CD14-positive monocyte (primary cell): Measurements from ENCODE around the gene MFNG. TPM values are rescaled to one million over a fixed set of nuclear protein-coding genes. Genes with fewer than 3 reads are reported as not detected.

Experiments used
- DNase-seq, 3 donors: peaks; one replicate each; pipeline ENCODE4 v3.0.0-alpha.2; 2011 to 2022
- H2AFZ ChIP-seq: 2 replicates; pipeline ENCODE4 v1.6.0; 2012; ENCODE audit warnings: mild to moderate bottlenecking, low read depth, low read length, inconsistent platforms; ENCODE audit not compliant: insufficient read depth, poor library complexity, severe bottlenecking
- H3K27ac ChIP-seq, 2 donors: 1 replicate in 1 of 2; 2 replicates in 1 of 2; pipeline ENCODE4 v1.5.1; 2012 to 2013; ENCODE audit warnings: low read length in 2 of 2, control low read depth in 1 of 2, inconsistent platforms in 1 of 2, low read depth in 1 of 2, mild to moderate bottlenecking in 1 of 2
- H3K27me3 ChIP-seq, 2 donors: one replicate each; pipeline versions ENCODE4 v1.6.0 to v1.6.1; 2011 to 2013; ENCODE audit warnings: low read length in 2 of 2; ENCODE audit not compliant: control insufficient read depth in 2 of 2, insufficient read depth in 2 of 2
- H3K36me3 ChIP-seq, 2 donors: replicated peaks in 1 of 2; 1 replicate in 1 of 2; 2 replicates in 1 of 2; pipeline versions ENCODE4 v1.5.1 to v1.6.1; 2012 to 2013; ENCODE audit warnings: low read length in 2 of 2, control low read depth in 1 of 2, inconsistent platforms in 1 of 2, mild to moderate bottlenecking in 1 of 2; ENCODE audit not compliant: insufficient read depth in 2 of 2, control insufficient read depth in 1 of 2
- H3K4me1 ChIP-seq, 2 donors: 1 replicate in 1 of 2; 2 replicates in 1 of 2; pipeline versions ENCODE4 v1.5.1 to v1.6.1; 2012 to 2013; ENCODE audit warnings: low read length in 2 of 2, control low read depth in 1 of 2, inconsistent platforms in 1 of 2, mild to moderate bottlenecking in 1 of 2, moderate library complexity in 1 of 2; ENCODE audit not compliant: insufficient read depth in 2 of 2, control insufficient read depth in 1 of 2
- H3K4me2 ChIP-seq: replicated peaks from 2 replicates; pipeline ENCODE3; 2012; ENCODE audit warnings: low read length, moderate library complexity, mild to moderate bottlenecking; ENCODE audit not compliant: poor library complexity, severe bottlenecking; ENCODE audit errors: extremely low read depth
- H3K4me3 ChIP-seq, 3 experiments: fragments of 200-600 bp in 1 of 3; sonication (generic) in 1 of 3; replicated peaks in 1 of 3; 1 replicate in 2 of 3; 2 replicates in 1 of 3; pipeline ENCODE4 v1.5.1; 2011 to 2013; ENCODE audit warnings: low read length in 3 of 3, mild to moderate bottlenecking in 3 of 3, control low read depth in 2 of 3, low read depth in 2 of 3, inconsistent platforms in 1 of 3, moderate library complexity in 1 of 3
- H3K79me2 ChIP-seq: 2 replicates; pipeline ENCODE4 v1.6.0; 2012; ENCODE audit warnings: mild to moderate bottlenecking, control low read depth, inconsistent platforms, low read length, moderate library complexity; ENCODE audit not compliant: insufficient read depth
- H3K9ac ChIP-seq: 2 replicates; pipeline ENCODE4 v1.6.0; 2017; ENCODE audit warnings: low read length, mild to moderate bottlenecking; ENCODE audit not compliant: insufficient read depth, poor library complexity, severe bottlenecking
- H3K9me3 ChIP-seq, 2 donors: replicated peaks in 1 of 2; 1 replicate in 1 of 2; 2 replicates in 1 of 2; pipeline versions ENCODE4 v1.5.1 to v1.6.1; 2012 to 2013; ENCODE audit warnings: low read length in 2 of 2, control low read depth in 1 of 2; ENCODE audit not compliant: control insufficient read depth in 1 of 2, insufficient read depth in 1 of 2
- H4K20me1 ChIP-seq: 2 replicates; pipeline ENCODE4 v1.6.0; 2012; ENCODE audit warnings: mild to moderate bottlenecking, low read length, control low read depth, moderate library complexity; ENCODE audit not compliant: insufficient read depth
- H3K27ac Mint-ChIP-seq, 7 donors: one replicate each; pipeline ENCODE4 v1.8.0; 2020; ENCODE audit warnings: mild to moderate bottlenecking in 7 of 7, mixed read lengths in 7 of 7, moderate library complexity in 6 of 7, inconsistent platforms in 2 of 7
- H3K27me3 Mint-ChIP-seq, 3 donors: one replicate each; pipeline ENCODE4 v1.8.0; 2021 to 2022; ENCODE audit warnings: low read depth in 3 of 3, mild to moderate bottlenecking in 3 of 3, mixed read lengths in 3 of 3, moderate library complexity in 3 of 3, inconsistent platforms in 1 of 3
- H3K36me3 Mint-ChIP-seq, 2 donors: one replicate each; pipeline ENCODE4 v1.8.0; 2020; ENCODE audit warnings: mixed read lengths in 2 of 2, inconsistent platforms in 1 of 2, mild to moderate bottlenecking in 1 of 2
- H3K4me1 Mint-ChIP-seq: one replicate; pipeline ENCODE4 v1.8.0; 2020; ENCODE audit warnings: mild to moderate bottlenecking, mixed read lengths
- H3K4me3 Mint-ChIP-seq, 2 donors: one replicate each; pipeline ENCODE4 v1.8.0; 2020; ENCODE audit warnings: mild to moderate bottlenecking in 2 of 2, mixed read lengths in 2 of 2, moderate library complexity in 1 of 2
- H3K9me3 Mint-ChIP-seq, 7 donors: one replicate each; pipeline ENCODE4 v1.8.0; 2020 to 2022; ENCODE audit warnings: mixed read lengths in 7 of 7, mild to moderate bottlenecking in 6 of 7, moderate library complexity in 6 of 7, inconsistent platforms in 2 of 7
- CTCF ChIP-seq: fragments of 200-600 bp; IDR thresholded peaks from one replicate; pipeline ENCODE4 v1.8.0; 2022; ENCODE audit warnings: antibody characterized with exemption, mild to moderate bottlenecking
- WGBS: methylation state at CpG from one replicate; pipeline ENCODE4 v1.1.5; 2013; ENCODE audit warnings: missing lambda C conversion rate; ENCODE audit not compliant: insufficient coverage; 5-methylcytosine and 5-hydroxymethylcytosine counted together
- intact Hi-C, 2 donors: fragments of 100-400 bp; cut with micrococcal nuclease; formaldehyde crosslinking; loops; one replicate each; pipeline versions ENCODE4 v1.15.0 to v1.15.1; 2023
- polyA plus RNA-seq, 3 donors: library from polyadenylated mRNA; depleted of rRNA in 1 of 3; unstranded in 2 of 3; stranded (reverse) in 1 of 3; fragments of 300-500 nt in 2 of 3; fragments of >200 nt in 1 of 3; fragmentation: Illumina TruSeq in 2 of 3; gene quantifications; 1 replicate in 2 of 3; 2 replicates in 1 of 3; pipeline ENCODE4 v1.2.3, GENCODE V29; 2012 to 2021

MFNG gene
- polyA plus RNA-seq, 3 donors = 84.1 to 196 (median 181) TPM

- intact Hi-C loops = no loop called here
- Mint-ChIP-seq H3K27ac (peak overlapping the region in 1 of 7 donors; percentile 74), H3K4me3 (no peak overlapping the region), H3K27me3 (peaks cover 0 to 3% (median 0%) of the 10 kb centered on the region in 3 donors), H3K4me1 (no peaks in the 10 kb centered on the region), H3K36me3 (peaks cover 16 to 20% of the 10 kb centered on the region in 2 donors), H3K9me3 (no peaks in the 10 kb centered on the region)
- Histone ChIP-seq H3K9ac (no peak overlapping the region), H3K4me1 (no peaks in the 10 kb centered on the region), H3K27ac (no peak overlapping the region), H3K9me3 (no peaks in the 10 kb centered on the region), H3K4me2 (no peak overlapping the region), H3K4me3 (no peak overlapping the region), H3K79me2 (no peaks in the 10 kb centered on the region), H4K20me1 (peaks cover 36% of the 10 kb centered on the region), H3K27me3 (no peaks in the 10 kb centered on the region), H3K36me3 (peaks cover 13 to 17% of the 10 kb centered on the region in 2 donors), H2AFZ (no peak overlapping the region)
- no peak for TF ChIP-seq CTCF
- DNase-seq = no peak
- WGBS = 0% methylated on average over 2 of the region's 6 CpGs
These were observed 24.2 kb downstream of the MFNG start for GRCh38 chr22:37461961-37462360.

GRCh38 chr22:37460684-37461083 is 25.5 kb downstream of the MFNG start:
- Histone ChIP-seq H3K9me3 (no peaks in the 10 kb centered on the region), H3K4me2 (no peak overlapping the region), H3K27ac (no peak overlapping the region), H3K36me3 (peaks cover 3 to 5% of the 10 kb centered on the region in 2 donors), H3K27me3 (no peaks in the 10 kb centered on the region), H3K4me1 (no peaks in the 10 kb centered on the region), H2AFZ (no peak overlapping the region), H3K9ac (no peak overlapping the region), H3K79me2 (no peaks in the 10 kb centered on the region), H3K4me3 (no peak overlapping the region), H4K20me1 (peaks cover 23% of the 10 kb centered on the region)
- Mint-ChIP-seq H3K9me3 (no peaks in the 10 kb centered on the region), H3K4me3 (no peak overlapping the region), H3K27ac (no peak overlapping the region), H3K4me1 (peaks cover under 1% of the 10 kb centered on the region), H3K36me3 (peaks cover 5 to 7% of the 10 kb centered on the region in 2 donors), H3K27me3 (peaks cover 0 to 7% (median 5%) of the 10 kb centered on the region in 3 donors)
- DNase-seq = no peak
- no CpG with 5 or more reads among the region's 3 CpGs for WGBS
- TF ChIP-seq CTCF = no peak
- intact Hi-C loops = no loop called here
